DND-41 (cell line): ENCODE data around the gene EFCC1.

Source experiments
- CTCF ChIP-seq: IDR thresholded peaks from 2 replicates; pipeline ENCODE4 v1.5.1; 2012; ENCODE audit warnings: borderline replicate concordance, low read length, moderate library complexity, mild to moderate bottlenecking; ENCODE audit not compliant: poor library complexity, severe bottlenecking; ENCODE audit errors: extremely low read depth
- EZH2 ChIP-seq: IDR thresholded peaks from 3 replicates; pipeline ENCODE4 v1.6.1; 2012; ENCODE audit warnings: borderline replicate concordance, low read depth, mild to moderate bottlenecking, moderate library complexity, low read length, inconsistent platforms; ENCODE audit not compliant: severe bottlenecking

DNA sequence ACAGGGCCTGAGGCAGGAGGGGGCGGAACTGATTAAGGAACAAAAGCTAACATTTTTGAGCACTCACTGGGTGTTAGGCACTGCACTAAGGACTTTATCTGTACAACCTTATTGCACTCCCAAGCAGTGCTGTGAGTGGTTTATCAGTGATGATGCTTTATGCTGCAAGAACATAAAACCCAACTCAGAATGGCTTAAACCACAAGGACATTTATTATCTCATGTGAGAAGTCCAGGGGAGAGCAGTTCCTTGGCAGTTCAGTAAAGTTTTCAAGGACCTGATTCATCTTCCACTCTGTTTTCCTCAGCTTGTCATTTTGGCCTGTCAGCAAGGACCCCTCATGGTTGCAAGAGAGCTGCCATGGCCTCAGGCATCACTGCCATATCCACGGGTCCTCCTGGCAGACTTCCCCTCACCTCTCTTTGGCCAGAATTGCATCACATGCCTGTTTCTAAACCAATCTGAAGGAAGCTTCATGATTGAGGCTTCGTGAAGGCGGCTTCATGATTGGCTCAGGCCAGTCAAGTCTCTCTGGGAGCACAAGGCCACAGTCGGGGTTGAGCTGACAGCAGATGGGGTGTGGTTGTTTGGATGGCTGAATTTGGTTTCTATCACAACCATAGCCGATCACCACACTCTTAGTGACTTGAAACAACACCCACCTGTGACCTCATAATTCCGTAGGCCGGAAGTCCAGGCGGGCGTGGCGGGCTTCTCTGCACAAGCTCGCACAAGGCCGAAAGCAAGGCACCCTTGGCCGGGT, 15.8 kb downstream of the EFCC1 start:
- no peak for TF ChIP-seq CTCF
- no peak for TF ChIP-seq EZH2
